Right atrium auricular region (tissue), 2 donors: ENCODE results near the gene CMTM4. TPM values are rescaled to one million over a fixed set of nuclear protein-coding genes. Genes with fewer than 3 reads are reported as not detected.

ENCODE experiments used
- DNase-seq: peaks from one replicate; pipeline ENCODE4 v3.0.0-alpha.2; 2019; ENCODE audit warnings: low spot score
- H3K27ac ChIP-seq, 2 donors: fragments of 200-600 bp; sonication (generic); 1 replicate in 1 of 2; 2 replicates in 1 of 2; pipeline ENCODE4 v1.5.1; 2016 to 2019
- H3K27me3 ChIP-seq, 2 donors: fragments of 200-600 bp; sonication (generic); one replicate each; pipeline versions ENCODE4 v1.5.1 to v1.6.0; 2017 to 2019
- H3K36me3 ChIP-seq: fragments of 200-600 bp; sonication (generic); one replicate; pipeline ENCODE4 v1.5.1; 2016
- H3K4me1 ChIP-seq, 2 donors: fragments of 200-600 bp; sonication (generic); one replicate each; pipeline versions ENCODE4 v1.5.1 to v1.6.0; 2017 to 2019
- H3K4me3 ChIP-seq, 2 donors: fragments of 200-600 bp; sonication (generic); 1 replicate in 1 of 2; 2 replicates in 1 of 2; pipeline ENCODE4 v1.5.1; 2017 to 2019; ENCODE audit warnings: mild to moderate bottlenecking in 1 of 2, moderate library complexity in 1 of 2
- H3K9me3 ChIP-seq, 2 donors: fragments of 200-600 bp; sonication (generic); one replicate each; pipeline ENCODE4 v1.5.1; 2019
- CTCF ChIP-seq, 2 donors: fragments of 200-600 bp; sonication (generic); IDR thresholded peaks; one replicate each; pipeline ENCODE4 v1.5.1; 2019; ENCODE audit warnings: antibody characterized with exemption in 2 of 2
- total RNA-seq, 2 donors: library from RNA; depleted of rRNA; stranded (reverse); fragments of >200 nt; gene quantifications; one replicate each; pipeline ENCODE4 v1.1.0, GENCODE V29; 2016

The CMTM4 gene
- total RNA-seq, 2 donors from 2014 or later = 7.5 to 15.2 TPM

GRCh38 chr16:66713076-66713475, 16.5 kb upstream of the CMTM4 start:
- no peak overlapping the region for H3K27ac ChIP-seq

GRCh38 chr16:66712512-66712911, 16.0 kb upstream of the CMTM4 start:
- no peak for DNase-seq
- Histone ChIP-seq H3K4me3 (no peak overlapping the region), H3K9me3 (no peaks in the 10 kb centered on the region), H3K36me3 (no peaks in the 10 kb centered on the region), H3K4me1 (no peaks in the 10 kb centered on the region), H3K27me3 (no peaks in the 10 kb centered on the region), H3K27ac (no peak overlapping the region)
- TF ChIP-seq CTCF (IDR thresholded peaks at IDR 0.05) = no peak

More at GRCh38 chr16:66713076-66713475, 16.5 kb upstream of the CMTM4 start:
- DNase-seq = no peak
- Histone ChIP-seq H3K27me3 (no peaks in the 10 kb centered on the region), H3K36me3 (no peaks in the 10 kb centered on the region), H3K9me3 (no peaks in the 10 kb centered on the region), H3K4me3 (no peak overlapping the region), H3K4me1 (no peaks in the 10 kb centered on the region)
- no peak for TF ChIP-seq CTCF (IDR thresholded peaks at IDR 0.05)

- Histone ChIP-seq H3K36me3 (no peaks in the 10 kb centered on the region), H3K4me1 (peaks cover 0 to 1% of the 10 kb centered on the region in 2 donors), H3K27me3 (no peaks in the 10 kb centered on the region), H3K27ac (no peak overlapping the region), H3K9me3 (no peaks in the 10 kb centered on the region), H3K4me3 (no peak overlapping the region)
- no peak for TF ChIP-seq CTCF (IDR thresholded peaks at IDR 0.05)
- no peak for DNase-seq
Observed at GRCh38 chr16:66711581-66711980, 15.0 kb upstream of the CMTM4 start.

- Histone ChIP-seq H3K27ac (peak overlapping the region; percentile 39 to 73), H3K4me3 (no peak overlapping the region), H3K9me3 (no peaks in the 10 kb centered on the region), H3K27me3 (no peaks in the 10 kb centered on the region), H3K4me1 (peaks cover 0 to 24% of the 10 kb centered on the region in 2 donors), H3K36me3 (no peaks in the 10 kb centered on the region)
- DNase-seq = no peak
- no peak for TF ChIP-seq CTCF (IDR thresholded peaks at IDR 0.05)
Observed at GRCh38 chr16:66706506-66706880, 9.9 kb upstream of the CMTM4 start.

- TF ChIP-seq CTCF (IDR thresholded peaks at IDR 0.05) = no peak
- peak overlapping the region; percentile 39 to 73 for H3K27ac ChIP-seq
- no peaks in the 10 kb centered on the region for H3K9me3 ChIP-seq
- H3K36me3 ChIP-seq = no peaks in the 10 kb centered on the region
- H3K4me3 ChIP-seq = no peak overlapping the region
- no peak for DNase-seq
- H3K4me1 ChIP-seq = peaks cover 0 to 24% of the 10 kb centered on the region in 2 donors
- H3K27me3 ChIP-seq = no peaks in the 10 kb centered on the region
Observed at GRCh38 chr16:66705790-66706505, 9.4 kb upstream of the CMTM4 start.
